BJ (cell line): ENCODE data around the gene SMYD2. TPM values are rescaled to one million over a fixed set of nuclear protein-coding genes. Genes with fewer than 3 reads are reported as not detected.

ENCODE experiments used
- CTCF ChIA-PET: fragments of 350-600 bp; formaldehyde crosslinking; extraction: SDS; loops from one replicate; lab custom pipeline; 2021; ENCODE audit warnings: antibody characterized with exemption, inconsistent platforms; lab: Yijun Ruan, JAX
- POLR2A ChIA-PET: fragments of 300-600 bp; sonication (Branson Sonifier 250); formaldehyde crosslinking; extraction: SDS; loops from one replicate; lab custom pipeline; 2021; ENCODE audit warnings: antibody characterized with exemption; lab: Charles Lee
- DNase-seq: peaks from one replicate; pipeline ENCODE4 v3.0.0-alpha.2; 2011; ENCODE audit warnings: low read depth
- H3K27me3 ChIP-seq: 2 replicates; pipeline ENCODE4 v1.6.0; 2011; ENCODE audit warnings: low read length; ENCODE audit not compliant: control insufficient read depth, insufficient read depth
- H3K36me3 ChIP-seq: 2 replicates; pipeline ENCODE4 v1.5.1; 2011; ENCODE audit warnings: low read length; ENCODE audit not compliant: control insufficient read depth, insufficient read depth
- H3K4me3 ChIP-seq: 2 replicates; pipeline ENCODE4 v1.5.1; 2011; ENCODE audit warnings: low read depth, mild to moderate bottlenecking, control low read depth, low read length
- polyA plus RNA-seq: library from polyadenylated mRNA; depleted of rRNA; stranded (reverse); fragments of >200 nt; gene quantifications from 2 replicates; pipeline ENCODE4 v1.2.3, GENCODE V29; 2011
- TF ChIP-seq, protein P1 (sequence below): IDR thresholded peaks from 2 replicates; pipeline ENCODE4 v1.5.1; 2011; ENCODE audit warnings: low read depth, mild to moderate bottlenecking, control low read depth, inconsistent platforms, low read length, moderate library complexity; ENCODE audit not compliant: insufficient read depth

The SMYD2 gene
- polyA plus RNA-seq, 1 experiment = 41.5 TPM

DNA sequence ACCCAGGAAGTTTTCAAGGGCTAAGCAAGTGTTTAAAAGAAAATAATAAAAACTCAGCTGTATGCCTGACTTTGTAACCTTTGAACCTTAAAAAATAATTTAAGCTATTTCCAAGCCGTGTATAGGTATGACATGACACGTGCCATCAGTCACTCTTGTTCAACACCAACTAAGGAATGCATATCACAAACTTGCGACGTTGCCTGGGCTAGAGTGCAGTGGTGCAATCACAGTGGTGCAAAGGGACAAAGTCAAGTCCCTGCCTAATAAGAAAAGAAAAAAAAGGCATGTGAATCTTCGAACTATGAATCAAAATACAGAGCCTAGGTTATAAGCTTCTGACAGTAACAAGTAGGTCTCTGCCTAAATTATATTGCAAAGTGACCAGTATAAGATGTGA, 79.2 kb downstream of the SMYD2 start:
- Histone ChIP-seq H3K27me3 (no peaks in the 10 kb centered on the region), H3K4me3 (no peak overlapping the region), H3K36me3 (peaks cover 14% of the 10 kb centered on the region)
- TF ChIP-seq, protein P1, sequence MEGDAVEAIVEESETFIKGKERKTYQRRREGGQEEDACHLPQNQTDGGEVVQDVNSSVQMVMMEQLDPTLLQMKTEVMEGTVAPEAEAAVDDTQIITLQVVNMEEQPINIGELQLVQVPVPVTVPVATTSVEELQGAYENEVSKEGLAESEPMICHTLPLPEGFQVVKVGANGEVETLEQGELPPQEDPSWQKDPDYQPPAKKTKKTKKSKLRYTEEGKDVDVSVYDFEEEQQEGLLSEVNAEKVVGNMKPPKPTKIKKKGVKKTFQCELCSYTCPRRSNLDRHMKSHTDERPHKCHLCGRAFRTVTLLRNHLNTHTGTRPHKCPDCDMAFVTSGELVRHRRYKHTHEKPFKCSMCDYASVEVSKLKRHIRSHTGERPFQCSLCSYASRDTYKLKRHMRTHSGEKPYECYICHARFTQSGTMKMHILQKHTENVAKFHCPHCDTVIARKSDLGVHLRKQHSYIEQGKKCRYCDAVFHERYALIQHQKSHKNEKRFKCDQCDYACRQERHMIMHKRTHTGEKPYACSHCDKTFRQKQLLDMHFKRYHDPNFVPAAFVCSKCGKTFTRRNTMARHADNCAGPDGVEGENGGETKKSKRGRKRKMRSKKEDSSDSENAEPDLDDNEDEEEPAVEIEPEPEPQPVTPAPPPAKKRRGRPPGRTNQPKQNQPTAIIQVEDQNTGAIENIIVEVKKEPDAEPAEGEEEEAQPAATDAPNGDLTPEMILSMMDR = no peak
- ChIA-PET CTCF (interaction anchor here (0.6 kb wide), 1 partner anchor 191 kb away, joined by 3 read pairs; the partner anchor contains the start of gene PTPN14), POLR2A (no interaction called here)
- DNase-seq = no peak

DNA sequence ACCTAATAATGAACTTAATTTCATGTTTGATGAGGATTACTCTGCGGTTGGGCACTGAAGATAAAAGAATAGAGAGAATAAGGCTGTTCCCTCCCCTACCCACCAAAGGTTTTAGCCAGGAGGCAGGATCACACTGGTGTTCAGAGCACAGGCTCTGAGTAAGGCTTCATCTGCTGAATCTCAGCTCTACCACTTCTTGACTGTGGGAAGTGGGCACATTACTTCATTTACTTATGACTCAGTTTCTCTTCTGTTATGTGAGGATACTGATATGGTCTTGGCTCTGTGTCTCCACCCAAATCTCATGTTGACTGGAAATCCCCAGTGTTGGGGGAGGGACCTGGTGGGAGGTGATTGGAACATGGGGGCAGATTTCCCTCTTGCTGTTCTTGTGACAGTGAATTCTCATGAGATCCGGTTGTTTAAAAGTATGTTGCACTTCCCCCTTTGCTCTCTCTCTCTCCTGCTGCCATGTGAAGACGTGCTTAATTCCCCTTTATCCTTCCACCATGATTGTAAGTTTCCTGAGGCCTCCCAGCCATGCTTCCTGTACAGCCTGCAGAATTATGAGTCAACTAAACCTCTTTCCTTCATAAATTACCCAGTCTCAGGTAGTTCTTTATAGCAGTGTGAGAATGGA, 79.7 kb downstream of the SMYD2 start:
- H3K27me3 ChIP-seq = no peaks in the 10 kb centered on the region
- TF ChIP-seq, protein P1 = no peak
- ChIA-PET POLR2A (no interaction called here), CTCF (interaction anchor here (0.6 to 0.9 kb wide), 3 partner anchors 11 to 191 kb away, joined by 3 read pairs; partner anchors contain the start of gene PTPN14)
- H3K36me3 ChIP-seq = peaks cover 15% of the 10 kb centered on the region
- no peak overlapping the region for H3K4me3 ChIP-seq
- DNase-seq = no peak

GRCh38 chr1:214361636-214362035, 80.7 kb downstream of the SMYD2 start:
- ChIA-PET POLR2A (no interaction called here), CTCF (interaction anchor here (0.9 kb wide), 1 partner anchor 12 kb away, joined by 3 read pairs; no protein-coding TSS in a partner anchor)
- Histone ChIP-seq H3K27me3 (no peaks in the 10 kb centered on the region), H3K36me3 (peaks cover 15% of the 10 kb centered on the region), H3K4me3 (no peak overlapping the region)
- TF ChIP-seq, protein P1 = no peak
- no peak for DNase-seq

- POLR2A ChIA-PET = no interaction called here
- Histone ChIP-seq H3K36me3 (peaks cover 13% of the 10 kb centered on the region), H3K27me3 (no peaks in the 10 kb centered on the region), H3K4me3 (no peak overlapping the region)
- no peak for DNase-seq
- TF ChIP-seq, protein P1 = no peak
- CTCF ChIA-PET = interaction anchor here (1.0 kb wide), 1 partner anchor 18 kb away, joined by 3 read pairs; no protein-coding TSS in a partner anchor
Observed at GRCh38 chr1:214362188-214362882, 81.4 kb downstream of the SMYD2 start.

DNA sequence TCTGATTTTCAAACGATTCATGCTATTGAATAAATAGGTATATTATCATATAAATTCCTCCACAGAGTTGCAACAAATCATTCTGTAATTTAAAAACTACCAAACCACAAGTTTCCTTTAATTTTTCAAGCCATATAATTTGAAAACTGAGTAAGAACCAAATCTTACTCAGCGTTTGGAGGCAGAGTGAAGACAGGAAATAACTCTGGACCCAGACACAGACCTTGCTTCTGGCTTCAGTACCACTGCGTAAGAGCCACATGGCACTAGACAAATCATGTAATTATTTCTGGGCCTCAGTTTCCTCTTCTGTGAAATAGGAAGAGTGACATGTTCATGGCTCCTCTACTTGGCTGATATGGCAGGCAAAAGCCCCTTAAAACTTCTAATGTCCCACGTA, 82.4 kb downstream of the SMYD2 start:
- TF ChIP-seq, protein P1 = no peak
- Histone ChIP-seq H3K36me3 (peaks cover 14% of the 10 kb centered on the region), H3K4me3 (no peak overlapping the region), H3K27me3 (no peaks in the 10 kb centered on the region)
- DNase-seq = no peak
- POLR2A ChIA-PET = no interaction called here
- CTCF ChIA-PET = no interaction called here
